ENCODE results near the gene PAFAH2. TPM values are rescaled to one million over a fixed set of nuclear protein-coding genes. Genes with fewer than 3 reads are reported as not detected.

The PAFAH2 gene
- total and polyA plus RNA-seq, 4 donors = 9.0 to 13.8 (median 10.8) TPM

GRCh38 chr1:26032656-26033357 lies 34.9 kb upstream of the PAFAH2 start:
- Histone ChIP-seq H3K27ac (ENCODE audit: low read depth in 1 of 2, low read length in 2 of 2) (no peak overlapping the region), H3K4me3 (ENCODE audit: low read depth in 1 of 3, low read length in 3 of 3) (no peak overlapping the region), H3K4me1 (ENCODE audit: control insufficient read depth in 4 of 4, insufficient read depth in 4 of 4, low read length in 3 of 4) (peaks cover 1 to 14% (median 8%) of the 10 kb centered on the region in 4 donors), H3K27me3 (ENCODE audit: control insufficient read depth in 4 of 4, insufficient read depth in 4 of 4, low read length in 3 of 4) (no peaks in the 10 kb centered on the region), H3K36me3 (ENCODE audit: control insufficient read depth in 4 of 4, insufficient read depth in 3 of 4, low read depth in 1 of 4, low read length in 3 of 4) (no peaks in the 10 kb centered on the region), H3K9ac (ENCODE audit: low read depth in 1 of 2, low read length in 2 of 2) (no peak overlapping the region), H3K9me3 (ENCODE audit: control insufficient read depth in 4 of 4, low read length in 3 of 4) (no peaks in the 10 kb centered on the region)
- DNase-seq (ENCODE audit: low spot score) = no peak
- TF ChIP-seq FOXA2 (IDR thresholded peaks at IDR 0.05) = no peak
- TF ChIP-seq RXRA (IDR thresholded peaks at IDR 0.05) = no peak
- no peak for TF ChIP-seq FOXA1 (IDR thresholded peaks at IDR 0.05)
- no peak for TF ChIP-seq EGR1 (IDR thresholded peaks at IDR 0.05; ENCODE audit: low read depth in 2 of 2)
- TF ChIP-seq MAX (IDR thresholded peaks at IDR 0.05) = no peak
- no peak for TF ChIP-seq GABPA (IDR thresholded peaks at IDR 0.05 in 1 of 2, conservative IDR thresholded peaks at IDR 0.05 in 1 of 2)
- no peak for TF ChIP-seq ATF3 (IDR thresholded peaks at IDR 0.05)
- TF ChIP-seq, protein P1, sequence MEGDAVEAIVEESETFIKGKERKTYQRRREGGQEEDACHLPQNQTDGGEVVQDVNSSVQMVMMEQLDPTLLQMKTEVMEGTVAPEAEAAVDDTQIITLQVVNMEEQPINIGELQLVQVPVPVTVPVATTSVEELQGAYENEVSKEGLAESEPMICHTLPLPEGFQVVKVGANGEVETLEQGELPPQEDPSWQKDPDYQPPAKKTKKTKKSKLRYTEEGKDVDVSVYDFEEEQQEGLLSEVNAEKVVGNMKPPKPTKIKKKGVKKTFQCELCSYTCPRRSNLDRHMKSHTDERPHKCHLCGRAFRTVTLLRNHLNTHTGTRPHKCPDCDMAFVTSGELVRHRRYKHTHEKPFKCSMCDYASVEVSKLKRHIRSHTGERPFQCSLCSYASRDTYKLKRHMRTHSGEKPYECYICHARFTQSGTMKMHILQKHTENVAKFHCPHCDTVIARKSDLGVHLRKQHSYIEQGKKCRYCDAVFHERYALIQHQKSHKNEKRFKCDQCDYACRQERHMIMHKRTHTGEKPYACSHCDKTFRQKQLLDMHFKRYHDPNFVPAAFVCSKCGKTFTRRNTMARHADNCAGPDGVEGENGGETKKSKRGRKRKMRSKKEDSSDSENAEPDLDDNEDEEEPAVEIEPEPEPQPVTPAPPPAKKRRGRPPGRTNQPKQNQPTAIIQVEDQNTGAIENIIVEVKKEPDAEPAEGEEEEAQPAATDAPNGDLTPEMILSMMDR (IDR thresholded peaks at IDR 0.05; ENCODE audit: low read depth, low read length, missing input control) = no peak
- TF ChIP-seq NR2F2 (IDR thresholded peaks at IDR 0.05) = no peak
- TF ChIP-seq YY1 (IDR thresholded peaks at IDR 0.05) = no peak
- TF ChIP-seq TAF1 (conservative IDR thresholded peaks at IDR 0.05) = no peak
- no peak for TF ChIP-seq JUND (IDR thresholded peaks at IDR 0.05)
- TF ChIP-seq, protein P2, sequence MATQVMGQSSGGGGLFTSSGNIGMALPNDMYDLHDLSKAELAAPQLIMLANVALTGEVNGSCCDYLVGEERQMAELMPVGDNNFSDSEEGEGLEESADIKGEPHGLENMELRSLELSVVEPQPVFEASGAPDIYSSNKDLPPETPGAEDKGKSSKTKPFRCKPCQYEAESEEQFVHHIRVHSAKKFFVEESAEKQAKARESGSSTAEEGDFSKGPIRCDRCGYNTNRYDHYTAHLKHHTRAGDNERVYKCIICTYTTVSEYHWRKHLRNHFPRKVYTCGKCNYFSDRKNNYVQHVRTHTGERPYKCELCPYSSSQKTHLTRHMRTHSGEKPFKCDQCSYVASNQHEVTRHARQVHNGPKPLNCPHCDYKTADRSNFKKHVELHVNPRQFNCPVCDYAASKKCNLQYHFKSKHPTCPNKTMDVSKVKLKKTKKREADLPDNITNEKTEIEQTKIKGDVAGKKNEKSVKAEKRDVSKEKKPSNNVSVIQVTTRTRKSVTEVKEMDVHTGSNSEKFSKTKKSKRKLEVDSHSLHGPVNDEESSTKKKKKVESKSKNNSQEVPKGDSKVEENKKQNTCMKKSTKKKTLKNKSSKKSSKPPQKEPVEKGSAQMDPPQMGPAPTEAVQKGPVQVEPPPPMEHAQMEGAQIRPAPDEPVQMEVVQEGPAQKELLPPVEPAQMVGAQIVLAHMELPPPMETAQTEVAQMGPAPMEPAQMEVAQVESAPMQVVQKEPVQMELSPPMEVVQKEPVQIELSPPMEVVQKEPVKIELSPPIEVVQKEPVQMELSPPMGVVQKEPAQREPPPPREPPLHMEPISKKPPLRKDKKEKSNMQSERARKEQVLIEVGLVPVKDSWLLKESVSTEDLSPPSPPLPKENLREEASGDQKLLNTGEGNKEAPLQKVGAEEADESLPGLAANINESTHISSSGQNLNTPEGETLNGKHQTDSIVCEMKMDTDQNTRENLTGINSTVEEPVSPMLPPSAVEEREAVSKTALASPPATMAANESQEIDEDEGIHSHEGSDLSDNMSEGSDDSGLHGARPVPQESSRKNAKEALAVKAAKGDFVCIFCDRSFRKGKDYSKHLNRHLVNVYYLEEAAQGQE (IDR thresholded peaks at IDR 0.05) = no peak
- TF ChIP-seq ZBTB33 (IDR thresholded peaks at IDR 0.05) = no peak
- no peak for TF ChIP-seq HNF4A (conservative IDR thresholded peaks at IDR 0.05)
- TF ChIP-seq HNF4G (IDR thresholded peaks at IDR 0.05) = no peak
- WGBS = 87% methylated on average over 12 of the region's 12 CpGs

Measured in liver (tissue), 9 donors.